ENCODE results near the gene IRF9.

Gene IRF9

GRCh38 chr14:24215495-24216344 is 54.7 kb downstream of the IRF9 start, which contains the start of gene MDP1:
MDP1 (minus strand) TSS chr14:24216066; CDS start chr14:24215955, 111 bp downstream.
- peak within 1 kb of the TSS; percentile 78 to 96 for H3K9ac ChIP-seq (ENCODE audit: low read depth in 1 of 2, low read length in 2 of 2)
- H3K27ac ChIP-seq (ENCODE audit: low read depth in 2 of 2, low read length in 2 of 2), result peak within 1 kb of the TSS; percentile 84 to 97
- peaks cover 6 to 12% of the 10 kb centered on the region in 2 donors for H3K4me1 ChIP-seq (ENCODE audit: control insufficient read depth in 2 of 2, insufficient read depth in 2 of 2, low read length in 2 of 2)
- H3K9me3 ChIP-seq (ENCODE audit: control insufficient read depth in 2 of 2, low read length in 2 of 2), result no peaks in the 10 kb centered on the region
- H3K36me3 ChIP-seq (ENCODE audit: control insufficient read depth in 2 of 2, insufficient read depth in 2 of 2, low read length in 2 of 2), result peaks cover 13% of the 10 kb centered on the region in 2 donors
- H3K4me3 ChIP-seq (ENCODE audit: low read length in 2 of 2), result peak within 1 kb of the TSS; percentile 84 to 99
- H3K27me3 ChIP-seq (ENCODE audit: control insufficient read depth in 2 of 2, insufficient read depth in 2 of 2, low read length in 2 of 2), result no peaks in the 10 kb centered on the region
